ENCODE data around the gene PTPRT. TPM values are rescaled to one million over a fixed set of nuclear protein-coding genes. Genes with fewer than 3 reads are reported as not detected.

Gene PTPRT
- total RNA-seq, 6 donors from 2014 or later, result 0.20 to 7.1 (median 3.8) TPM

DNA sequence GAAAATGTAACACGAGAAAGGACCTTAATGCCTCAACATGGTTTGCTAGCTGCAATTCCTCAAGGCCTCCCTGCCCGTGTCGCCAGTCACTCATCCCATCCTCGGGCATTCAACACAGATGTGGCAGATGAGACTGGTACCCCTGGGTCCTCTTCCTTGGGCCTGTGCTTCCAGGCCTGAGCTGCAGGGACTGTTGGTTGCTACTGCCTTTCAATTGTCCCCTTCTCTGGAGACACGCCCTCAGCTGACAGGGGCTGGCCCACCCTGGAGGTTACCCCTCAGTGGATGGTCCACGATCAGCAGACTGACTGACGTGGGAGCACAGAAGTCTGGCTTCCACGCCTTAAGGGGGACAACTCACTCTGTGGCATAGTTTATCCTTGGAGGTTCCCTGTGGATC, 1076.5 kb downstream of the PTPRT start:
- no peaks in the 10 kb centered on the region for H3K4me1 ChIP-seq
- H3K9me3 ChIP-seq, result no peaks in the 10 kb centered on the region
- TF ChIP-seq POLR2A (IDR thresholded peaks at IDR 0.05) (no peak), POLR2AphosphoS5 (IDR thresholded peaks at IDR 0.05) (no peak), EP300 (IDR thresholded peaks at IDR 0.05) (no peak)
- TF ChIP-seq, protein P1, sequence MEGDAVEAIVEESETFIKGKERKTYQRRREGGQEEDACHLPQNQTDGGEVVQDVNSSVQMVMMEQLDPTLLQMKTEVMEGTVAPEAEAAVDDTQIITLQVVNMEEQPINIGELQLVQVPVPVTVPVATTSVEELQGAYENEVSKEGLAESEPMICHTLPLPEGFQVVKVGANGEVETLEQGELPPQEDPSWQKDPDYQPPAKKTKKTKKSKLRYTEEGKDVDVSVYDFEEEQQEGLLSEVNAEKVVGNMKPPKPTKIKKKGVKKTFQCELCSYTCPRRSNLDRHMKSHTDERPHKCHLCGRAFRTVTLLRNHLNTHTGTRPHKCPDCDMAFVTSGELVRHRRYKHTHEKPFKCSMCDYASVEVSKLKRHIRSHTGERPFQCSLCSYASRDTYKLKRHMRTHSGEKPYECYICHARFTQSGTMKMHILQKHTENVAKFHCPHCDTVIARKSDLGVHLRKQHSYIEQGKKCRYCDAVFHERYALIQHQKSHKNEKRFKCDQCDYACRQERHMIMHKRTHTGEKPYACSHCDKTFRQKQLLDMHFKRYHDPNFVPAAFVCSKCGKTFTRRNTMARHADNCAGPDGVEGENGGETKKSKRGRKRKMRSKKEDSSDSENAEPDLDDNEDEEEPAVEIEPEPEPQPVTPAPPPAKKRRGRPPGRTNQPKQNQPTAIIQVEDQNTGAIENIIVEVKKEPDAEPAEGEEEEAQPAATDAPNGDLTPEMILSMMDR (IDR thresholded peaks at IDR 0.05), result no peak
- no peak overlapping the region for H3K4me3 ChIP-seq
- WGBS, 2 donors, result 77 to 84% methylated on average over 6 to 8 of the region's 8 CpGs
- H3K36me3 ChIP-seq, result no peaks in the 10 kb centered on the region
- no peak for ATAC-seq (ENCODE audit: low FRiP score in 2 of 2)
- no peak overlapping the region for H3K27ac ChIP-seq
- H3K27me3 ChIP-seq, result no peaks in the 10 kb centered on the region
- no peak for DNase-seq

DNA sequence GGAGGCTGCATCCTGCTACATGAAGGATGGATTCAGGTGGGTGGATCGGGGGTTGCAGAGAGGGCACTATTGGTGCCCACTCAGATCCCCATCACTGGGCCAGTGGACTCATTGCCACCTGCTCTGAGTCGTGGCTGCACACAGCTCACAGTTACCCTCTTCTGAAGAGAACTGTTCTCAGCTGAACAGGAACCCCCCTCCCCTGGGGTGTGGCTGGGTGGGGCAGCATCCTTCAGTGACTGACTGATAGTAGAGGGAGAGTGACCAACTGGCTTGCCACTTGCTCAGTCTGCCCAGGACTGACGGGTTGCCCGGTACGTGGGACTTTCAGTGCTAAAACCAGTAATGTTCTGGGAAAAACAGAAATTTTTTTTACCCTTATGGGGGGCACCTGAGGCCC, 1077.5 kb downstream of the PTPRT start:
- 96 to 97% methylated on average over 4 to 5 of the region's 5 CpGs for WGBS, 2 donors
- peak in 1 of 2 donors; percentile 8 for ATAC-seq (ENCODE audit: low FRiP score in 2 of 2)
- DNase-seq, result no peak
- Histone ChIP-seq H3K36me3 (no peaks in the 10 kb centered on the region), H3K4me1 (no peaks in the 10 kb centered on the region), H3K27ac (no peak overlapping the region), H3K9me3 (no peaks in the 10 kb centered on the region), H3K27me3 (no peaks in the 10 kb centered on the region), H3K4me3 (no peak overlapping the region)
- no peak for TF ChIP-seq POLR2AphosphoS5 (IDR thresholded peaks at IDR 0.05)
- no peak for TF ChIP-seq POLR2A (IDR thresholded peaks at IDR 0.05)

DNA sequence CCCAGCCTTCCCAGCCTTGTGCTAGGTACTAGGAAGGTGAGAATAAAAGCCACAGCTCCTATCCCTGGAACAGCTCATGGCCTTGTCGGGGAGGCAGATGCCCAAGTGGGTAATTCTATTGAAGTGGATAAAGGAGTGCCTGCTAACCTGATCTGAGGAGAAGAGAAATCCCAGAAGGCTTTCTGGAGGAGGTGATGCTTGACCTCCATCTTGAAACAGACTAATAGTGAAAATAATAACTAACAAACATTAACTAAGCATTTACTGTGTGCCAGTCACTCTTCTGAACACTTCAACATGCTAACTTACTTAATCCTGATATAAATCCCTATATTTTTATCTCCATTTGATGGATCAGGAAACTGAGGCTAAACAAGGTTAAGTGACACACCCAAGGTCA, 1078.4 kb downstream of the PTPRT start:
- 73 to 91% methylated on average over 1 of the region's 1 CpG for WGBS, 2 donors

DNA sequence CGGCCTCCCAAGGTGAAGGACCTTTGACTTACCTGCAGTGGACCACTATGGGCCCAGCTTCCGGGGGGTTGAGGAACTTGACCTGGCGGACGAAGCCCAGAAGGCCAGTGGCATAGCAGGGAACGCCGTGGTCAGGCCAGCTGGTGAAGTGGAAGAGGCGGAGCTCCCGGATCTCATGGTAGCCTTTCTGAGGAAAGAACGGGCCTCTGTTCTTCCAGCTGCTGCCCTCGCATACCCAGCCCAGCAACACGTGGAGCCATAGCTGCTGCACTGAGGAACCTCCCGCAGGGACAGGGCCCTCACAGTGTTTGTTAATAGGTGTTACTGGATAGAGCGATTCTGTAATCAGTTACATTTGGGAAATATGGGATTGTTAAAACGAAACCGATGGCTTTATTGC, 1079.4 kb downstream of the PTPRT start:
- 73 to 80% methylated on average over 2 to 15 of the region's 15 CpGs for WGBS, 2 donors
- no peak for TF ChIP-seq POLR2AphosphoS5 (IDR thresholded peaks at IDR 0.05)
- Histone ChIP-seq H3K27ac (no peak overlapping the region), H3K4me1 (no peaks in the 10 kb centered on the region), H3K36me3 (no peaks in the 10 kb centered on the region), H3K27me3 (no peaks in the 10 kb centered on the region), H3K9me3 (no peaks in the 10 kb centered on the region), H3K4me3 (no peak overlapping the region)
- ATAC-seq (ENCODE audit: low FRiP score in 2 of 2) (no peak), DNase-seq (peak in 1 of 2 donors; percentile 37)

More for the DNA sequence above, 1078.4 kb downstream of the PTPRT start:
- Histone ChIP-seq H3K4me1 (no peaks in the 10 kb centered on the region), H3K4me3 (no peak overlapping the region), H3K27me3 (no peaks in the 10 kb centered on the region), H3K36me3 (no peaks in the 10 kb centered on the region), H3K9me3 (no peaks in the 10 kb centered on the region), H3K27ac (no peak overlapping the region)
- no peak for ATAC-seq (ENCODE audit: low FRiP score in 2 of 2)
- TF ChIP-seq, protein P1 (IDR thresholded peaks at IDR 0.05), result no peak
- TF ChIP-seq POLR2A (IDR thresholded peaks at IDR 0.05), result no peak
- TF ChIP-seq POLR2AphosphoS5 (IDR thresholded peaks at IDR 0.05), result no peak
- TF ChIP-seq EP300 (IDR thresholded peaks at IDR 0.05), result no peak
- DNase-seq, result no peak

DNA sequence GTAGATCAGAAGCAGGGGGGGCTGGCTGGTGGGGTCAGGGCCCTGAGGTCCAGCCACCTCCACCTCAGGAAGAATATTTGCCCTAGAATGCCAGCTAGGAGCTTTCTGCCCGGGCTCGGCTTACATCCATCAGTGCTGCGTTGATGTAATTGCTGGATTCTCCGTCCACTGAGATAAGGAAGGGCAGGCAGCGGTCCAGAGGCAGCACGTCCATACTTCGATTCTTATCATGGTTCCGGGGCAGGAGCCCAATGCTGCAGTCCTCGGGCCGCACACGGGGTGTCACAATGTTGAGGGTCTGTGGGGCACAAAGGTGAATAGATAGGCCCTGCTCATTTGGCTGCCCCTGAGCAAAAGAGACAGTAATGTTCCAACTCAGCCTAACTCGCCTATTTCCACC, 1087.7 kb downstream of the PTPRT start:
- 83 to 93% methylated on average over 12 of the region's 12 CpGs for WGBS, 2 donors
- H3K4me3 ChIP-seq, result no peak overlapping the region
- no peak for ATAC-seq (ENCODE audit: low FRiP score in 2 of 2)
- DNase-seq, result peak in 1 of 2 donors; percentile 6
- no peak for TF ChIP-seq EP300 (IDR thresholded peaks at IDR 0.05)
- no peak for TF ChIP-seq POLR2A (IDR thresholded peaks at IDR 0.05)
- TF ChIP-seq POLR2AphosphoS5 (IDR thresholded peaks at IDR 0.05), result no peak
- TF ChIP-seq, protein P1 (IDR thresholded peaks at IDR 0.05), result no peak
- no peaks in the 10 kb centered on the region for H3K27me3 ChIP-seq
- H3K27ac ChIP-seq, result no peak overlapping the region
- no peaks in the 10 kb centered on the region for H3K9me3 ChIP-seq
- no peaks in the 10 kb centered on the region for H3K36me3 ChIP-seq
- H3K4me1 ChIP-seq, result no peaks in the 10 kb centered on the region

DNA sequence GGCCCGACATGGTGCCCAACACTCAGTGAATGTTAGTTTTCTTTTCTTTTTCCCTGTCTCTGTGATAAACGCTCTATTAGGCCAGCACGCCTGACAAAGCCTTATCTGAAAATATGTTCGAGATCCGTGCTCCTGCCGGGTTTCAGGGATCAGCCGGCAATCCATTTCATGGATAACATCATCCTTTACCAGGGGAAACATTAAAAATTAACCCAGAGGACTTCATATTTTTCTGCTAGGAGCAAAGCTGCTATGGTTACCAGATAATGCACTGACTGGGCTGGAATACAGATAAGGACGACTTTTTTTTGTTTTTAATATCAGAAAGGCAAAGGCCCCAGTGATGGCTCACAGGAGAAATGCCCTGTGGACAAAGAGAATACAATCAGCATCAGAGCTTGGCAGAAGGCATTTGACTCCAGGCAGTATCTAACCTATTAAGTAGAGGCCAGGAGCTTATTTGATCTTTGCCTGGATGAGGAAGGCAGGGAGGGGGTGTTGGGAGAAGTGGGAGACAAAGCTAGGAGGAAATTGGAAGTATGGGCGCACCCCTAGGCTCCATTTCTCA, 1089.5 kb downstream of the PTPRT start:
- no peak for ATAC-seq (ENCODE audit: low FRiP score in 2 of 2)
- WGBS, 2 donors, result 51 to 61% methylated on average over 9 of the region's 9 CpGs
- Histone ChIP-seq H3K27me3 (no peaks in the 10 kb centered on the region), H3K4me1 (no peaks in the 10 kb centered on the region), H3K27ac (no peak overlapping the region), H3K9me3 (no peaks in the 10 kb centered on the region), H3K36me3 (no peaks in the 10 kb centered on the region), H3K4me3 (no peak overlapping the region)
- DNase-seq, result no peak
- TF ChIP-seq POLR2AphosphoS5 (IDR thresholded peaks at IDR 0.05), result no peak
- TF ChIP-seq, protein P1 (IDR thresholded peaks at IDR 0.05), result no peak
- no peak for TF ChIP-seq EP300 (IDR thresholded peaks at IDR 0.05)
- no peak for TF ChIP-seq POLR2A (IDR thresholded peaks at IDR 0.05)
